Uterus (tissue), 2 donors: Measurements from ENCODE around the gene LY9.

Source experiments
- CTCF ChIP-seq, 4 experiments: fragments of 200-600 bp in 2 of 4; fragments of 450-650 bp in 2 of 4; sonication (generic) in 2 of 4; IDR thresholded peaks; one replicate each; pipeline ENCODE4 v1.5.1; 2016 to 2019; ENCODE audit warnings: antibody characterized with exemption in 4 of 4, mild to moderate bottlenecking in 2 of 4, moderate library complexity in 1 of 4
- POLR2A ChIP-seq, 2 donors: fragments of 450-650 bp; IDR thresholded peaks; one replicate each; pipeline ENCODE4 v1.6.1; 2016; ENCODE audit warnings: antibody characterized with exemption in 2 of 2, mild to moderate bottlenecking in 1 of 2, moderate library complexity in 1 of 2

- no peak for TF ChIP-seq CTCF (IDR thresholded peaks at IDR 0.05)
- TF ChIP-seq POLR2A (IDR thresholded peaks at IDR 0.05): no peak
These were observed 18.4 kb upstream of the LY9 start for GRCh38 chr1:160777486-160778089.
